HG03521 (cell line): ENCODE measurements around the gene DNAH10.

Experiments used
- ATAC-seq: cut with Tn5 transposase; IDR thresholded peaks from one replicate; pipeline ENCODE4 v1.9.1; 2021; ENCODE audit warnings: mild to moderate bottlenecking, moderate library complexity; ENCODE audit not compliant: unreplicated experiment

The DNAH10 gene

DNA sequence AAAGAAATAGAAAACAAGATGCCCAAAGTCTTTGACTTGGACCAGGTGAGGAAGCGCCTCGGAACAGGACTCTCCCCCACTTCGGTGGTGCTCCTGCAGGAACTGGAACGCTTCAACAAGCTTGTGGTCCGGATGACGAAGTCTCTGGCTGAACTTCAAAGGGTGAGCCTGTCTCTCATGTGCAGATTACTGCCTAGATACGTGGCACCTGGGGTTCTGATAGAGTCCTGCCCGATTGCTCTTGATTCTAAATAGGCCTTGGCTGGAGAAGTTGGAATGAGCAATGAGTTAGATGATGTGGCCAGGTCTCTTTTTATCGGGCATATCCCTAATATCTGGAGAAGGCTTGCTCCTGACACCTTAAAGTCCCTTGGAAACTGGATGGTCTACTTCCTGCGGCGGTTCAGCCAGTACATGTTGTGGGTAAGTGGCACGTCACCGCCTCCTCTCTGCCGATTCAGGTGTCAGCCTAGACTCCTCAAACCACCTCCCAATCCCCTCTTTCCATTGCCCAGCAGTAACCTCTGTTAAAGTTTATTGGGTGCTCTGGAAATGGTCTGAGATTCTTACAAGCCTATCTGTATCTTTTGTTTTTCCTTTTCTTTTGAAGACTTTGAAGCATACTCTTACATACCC is 169.7 kb downstream of the DNAH10 start:
- ATAC-seq: no peak

GRCh38 chr12:123933214-123933613 is 171.1 kb downstream of the DNAH10 start:
- no peak for ATAC-seq

GRCh38 chr12:123934016-123934620 is 172.0 kb downstream of the DNAH10 start:
- ATAC-seq: no peak

DNA sequence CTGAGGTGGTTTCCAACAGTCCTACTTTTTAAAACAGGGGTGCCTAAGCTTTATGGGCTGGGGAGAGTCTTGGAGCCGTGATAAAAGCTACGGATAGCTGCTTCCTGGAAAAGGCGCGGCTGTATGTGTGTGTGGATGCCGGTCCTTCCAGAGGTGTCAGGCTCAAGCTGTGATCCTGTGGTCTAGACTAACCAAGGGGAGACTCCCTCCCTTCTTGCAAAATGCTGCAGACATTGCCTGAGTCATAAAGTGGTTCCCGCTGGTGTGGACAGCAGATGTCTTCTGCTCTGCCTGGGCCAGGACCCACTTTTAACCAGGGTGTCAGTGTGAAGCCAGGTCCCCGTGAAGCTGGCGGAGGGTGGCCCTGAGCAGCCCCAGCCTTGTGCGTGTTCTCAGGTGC is 172.7 kb downstream of the DNAH10 start:
- no peak for ATAC-seq

DNA sequence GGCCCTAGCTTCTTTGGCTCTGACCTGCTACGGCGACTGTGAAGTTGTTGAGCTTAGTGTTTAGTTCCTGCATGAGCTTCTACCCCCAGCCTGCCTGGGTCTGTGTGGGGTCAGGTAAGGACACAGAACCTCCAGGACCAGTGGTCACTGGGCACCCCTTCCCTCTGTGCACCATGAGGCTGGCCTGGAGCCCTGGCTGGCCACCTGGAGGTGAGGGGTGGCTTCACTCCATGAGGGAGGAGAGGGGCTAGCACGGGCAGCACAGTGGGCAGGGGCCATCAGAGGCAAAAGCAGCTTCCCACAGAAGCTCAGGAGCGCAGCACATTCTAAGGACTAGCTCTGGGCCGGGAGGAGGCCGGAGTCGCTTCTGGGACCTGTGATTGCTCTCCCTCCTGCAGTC is 173.9 kb downstream of the DNAH10 start:
- no peak for ATAC-seq

DNA sequence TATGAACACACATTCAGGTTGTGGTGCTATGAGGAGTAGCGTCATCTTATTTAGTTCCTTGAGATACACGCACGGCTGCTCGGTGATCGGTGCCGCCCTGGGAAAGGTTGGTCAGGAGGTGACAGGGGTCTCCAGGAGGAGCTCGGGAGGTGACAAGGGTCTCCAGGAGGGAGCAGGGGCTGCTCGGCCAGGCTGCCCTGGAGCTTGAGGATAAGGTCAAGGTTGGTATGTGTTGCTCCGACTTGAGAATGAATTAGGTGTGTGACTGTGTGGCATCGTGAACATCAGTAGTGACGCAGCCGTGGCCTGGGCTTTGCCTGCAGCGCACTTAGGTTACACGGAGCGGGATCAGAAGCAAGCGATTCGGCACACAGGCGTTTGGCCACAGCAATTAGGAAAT is 174.4 kb downstream of the DNAH10 start:
- no peak for ATAC-seq

GRCh38 chr12:123936956-123937706 is 175.0 kb downstream of the DNAH10 start:
- no peak for ATAC-seq

DNA sequence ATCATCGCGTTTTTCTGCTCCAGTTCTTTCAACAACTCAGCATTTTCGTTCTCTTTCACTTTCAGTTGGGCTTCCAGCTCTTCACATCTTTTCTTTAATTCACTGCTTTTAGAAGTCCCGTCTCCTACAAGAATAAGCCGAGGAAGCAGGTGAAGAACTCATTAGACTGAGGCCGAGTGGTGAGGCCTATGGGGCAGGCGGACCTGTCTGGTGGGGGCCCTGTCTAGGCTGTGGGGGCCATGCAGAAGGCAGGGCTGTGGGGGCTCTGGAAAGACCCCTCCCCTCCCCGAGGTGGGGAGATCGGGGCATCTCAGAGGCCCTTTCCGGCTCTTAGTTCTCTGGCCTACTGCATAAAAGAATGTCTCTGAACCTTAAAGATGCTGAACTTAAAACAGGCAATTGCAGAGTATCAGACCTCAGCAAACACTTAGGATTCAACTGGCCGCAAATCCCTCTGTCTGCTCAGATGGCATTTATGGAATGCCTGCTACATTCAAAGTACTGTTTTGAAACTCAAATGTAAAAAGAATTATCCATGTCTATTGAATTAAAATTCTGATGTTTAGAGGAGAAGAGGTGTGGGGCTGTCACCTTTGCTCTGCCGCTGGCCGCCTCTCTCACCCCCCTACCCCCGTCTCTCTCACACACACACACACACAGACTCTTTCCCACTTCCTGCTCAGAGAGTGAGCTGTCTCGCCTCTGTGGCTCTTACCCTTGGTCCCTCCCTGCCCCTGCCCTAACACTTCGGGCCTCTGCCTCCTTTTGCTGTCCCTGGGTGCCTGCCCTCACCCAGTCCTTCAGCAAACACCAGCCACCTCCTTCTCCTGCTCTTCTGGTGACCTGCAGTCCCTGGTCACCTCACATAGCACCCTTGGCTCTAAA is 175.8 kb downstream of the DNAH10 start:
- no peak for ATAC-seq

GRCh38 chr12:123938679-123939480 is 176.8 kb downstream of the DNAH10 start:
- no peak for ATAC-seq

DNA sequence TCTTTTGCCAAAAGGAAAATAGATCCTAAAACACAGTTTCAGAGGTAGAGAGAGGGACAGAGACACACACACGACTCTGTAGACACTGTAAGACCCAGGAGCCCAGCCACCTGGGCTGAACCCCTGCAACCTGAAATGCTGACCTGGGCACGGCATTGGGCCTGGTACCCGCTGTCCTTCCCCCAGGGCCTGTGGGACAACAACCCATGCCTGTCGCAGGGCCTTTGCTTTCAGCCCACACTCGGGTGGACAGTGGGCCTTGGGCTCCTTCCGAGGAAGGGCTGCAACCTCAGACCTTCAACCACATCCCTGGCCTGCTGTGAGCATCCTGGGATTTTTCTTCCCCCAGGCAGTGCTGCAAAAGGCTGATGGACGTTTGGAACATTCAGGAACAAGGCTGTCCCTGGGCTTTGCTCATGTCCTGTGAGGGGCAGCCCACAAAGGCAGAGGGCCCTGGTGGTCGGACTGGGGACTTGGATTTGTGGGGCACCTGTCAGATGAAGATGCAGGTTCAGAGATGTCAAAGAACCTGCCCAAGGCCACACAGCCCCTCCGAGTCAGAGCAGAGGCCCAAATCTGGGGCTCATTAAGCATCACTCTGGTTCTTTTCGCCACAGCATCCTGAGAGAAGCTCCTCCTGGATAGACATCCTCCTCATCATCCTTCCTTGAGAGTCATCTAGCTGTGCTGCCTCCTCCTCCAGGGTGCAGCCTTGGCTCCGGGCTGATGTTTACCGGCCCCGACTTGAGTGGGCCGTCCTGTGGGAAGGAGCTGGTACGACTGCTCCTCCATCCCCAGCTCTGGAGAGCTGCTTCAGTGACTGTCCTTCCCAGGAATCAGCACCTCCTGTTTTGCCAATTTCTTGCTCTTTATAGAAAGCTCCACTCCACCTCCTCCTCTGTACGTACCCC is 177.9 kb downstream of the DNAH10 start:
- ATAC-seq: no peak

- no peak for ATAC-seq
Observed at GRCh38 chr12:123940627-123940966, 178.5 kb downstream of the DNAH10 start.

GRCh38 chr12:123941000-123941399 is 178.9 kb downstream of the DNAH10 start:
- ATAC-seq: no peak

DNA sequence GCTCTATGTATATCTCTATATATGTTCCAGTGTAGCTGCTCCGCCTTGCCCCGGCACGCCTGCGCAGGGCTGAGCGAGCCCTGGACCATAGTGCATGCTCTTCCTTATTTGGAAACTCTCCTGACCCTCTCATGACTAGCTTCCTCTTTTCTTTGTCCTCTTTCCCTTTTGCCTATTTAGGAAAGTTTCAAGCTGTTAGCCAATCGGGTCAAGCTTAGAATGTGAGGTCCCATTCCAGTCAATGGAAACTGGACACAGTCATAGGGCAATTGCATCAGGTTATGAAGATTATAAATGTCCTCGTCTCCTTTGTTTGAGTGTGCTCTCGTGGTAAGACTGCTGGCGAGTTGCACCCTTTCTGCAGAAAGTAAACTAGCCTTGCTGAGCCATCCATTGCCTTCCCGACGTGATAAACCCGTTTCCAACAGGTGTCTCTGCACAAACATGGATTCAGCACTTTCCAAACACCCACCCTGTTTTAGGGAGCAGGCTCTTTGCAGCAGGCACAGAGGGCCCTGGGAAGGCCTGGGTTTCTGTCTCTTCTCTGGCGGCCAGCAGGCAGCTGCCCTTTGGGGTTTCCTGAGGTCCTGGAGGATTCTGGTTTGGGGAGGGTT is 179.6 kb downstream of the DNAH10 start:
- ATAC-seq: no peak

GRCh38 chr12:123942238-123942653 is 180.1 kb downstream of the DNAH10 start:
- ATAC-seq: no peak

DNA sequence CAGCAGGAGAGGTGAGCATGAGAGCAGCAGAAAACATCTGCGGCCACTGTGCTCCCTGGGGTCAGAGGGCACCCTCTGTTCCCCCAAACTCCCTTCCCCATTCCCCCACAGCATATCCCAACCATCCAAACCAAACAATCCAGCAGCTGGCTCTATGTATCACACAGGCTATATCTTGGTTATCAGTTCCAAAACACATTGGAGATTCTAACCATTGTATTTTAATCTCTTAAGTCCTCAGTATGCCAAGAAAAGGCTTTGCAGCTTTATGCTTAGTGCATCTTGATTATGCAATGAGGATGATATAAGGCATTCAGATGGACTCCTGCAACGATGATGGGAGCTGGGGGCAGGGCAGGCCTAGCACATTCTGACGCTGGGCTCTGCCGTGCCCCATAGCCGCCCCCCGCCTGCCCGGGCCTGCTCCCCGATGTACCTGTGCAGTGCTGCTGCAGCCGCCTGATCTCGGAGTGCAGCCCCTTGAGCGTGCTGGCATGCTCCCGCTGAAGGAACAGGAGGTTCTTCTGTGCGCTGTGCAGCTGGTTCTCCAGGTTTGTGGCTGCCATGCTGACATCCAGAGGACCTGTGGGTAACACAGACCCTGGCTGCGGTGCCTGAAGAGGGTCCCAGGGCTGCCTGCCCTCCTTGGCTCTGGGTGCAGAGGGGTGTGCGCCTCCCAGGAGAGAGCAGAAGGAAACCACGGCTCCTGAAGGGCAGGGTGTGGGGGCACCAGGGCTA is 181.0 kb downstream of the DNAH10 start:
- ATAC-seq: no peak

GRCh38 chr12:123943816-123944215 is 181.7 kb downstream of the DNAH10 start:
- ATAC-seq: no peak

GRCh38 chr12:123944696-123945095 is 182.6 kb downstream of the DNAH10 start:
- ATAC-seq: no peak
